Measurements from ENCODE around the gene RNF5.

Gene RNF5

DNA sequence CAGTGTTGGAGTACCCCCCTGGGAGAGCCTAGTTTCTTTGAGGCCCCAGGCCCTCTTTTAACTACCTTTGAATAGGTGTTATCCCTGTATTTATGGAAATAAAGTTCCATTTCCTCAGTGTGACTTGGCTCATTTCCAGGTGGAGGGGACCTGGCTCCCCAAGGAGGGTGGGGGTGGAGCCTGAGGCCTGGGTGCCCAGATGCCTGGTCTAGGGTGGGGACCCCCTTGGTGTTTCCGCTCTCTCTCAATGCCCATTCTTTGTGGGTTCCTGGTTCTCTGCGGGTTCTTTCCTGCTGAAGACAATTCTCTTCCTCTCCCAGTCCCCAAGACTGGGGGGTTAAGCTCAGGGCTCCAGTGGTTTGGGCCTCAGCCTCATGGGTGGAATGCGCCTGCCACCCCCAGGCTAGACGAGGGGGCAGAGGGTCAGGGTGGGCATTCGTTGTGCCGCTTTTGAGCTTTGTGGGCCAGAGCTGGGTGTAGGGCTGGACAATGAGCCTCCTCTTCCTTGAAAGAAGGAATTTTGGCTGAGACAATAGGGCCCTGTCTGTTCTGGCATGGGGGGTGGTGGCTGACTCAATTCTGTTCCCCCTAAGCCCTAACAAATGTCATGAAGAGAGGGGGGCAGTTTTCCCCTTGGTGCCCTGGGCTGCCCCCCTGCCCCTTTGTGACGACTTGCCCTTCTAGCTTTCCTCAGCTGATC lies 14.5 kb upstream of the RNF5 start:
- Histone ChIP-seq H2AFZ (ENCODE audit: low read depth) (no peak overlapping the region), H3K27me3 (ENCODE audit: insufficient read depth, low read depth) (no peaks in the 10 kb centered on the region), H3K79me2 (ENCODE audit: insufficient read depth, low read depth) (no peaks in the 10 kb centered on the region), H3K4me3 (IDR thresholded peaks at IDR 0.05; ENCODE audit: insufficient read depth, low read depth, low read length) (no peak overlapping the region), H4K20me1 (ENCODE audit: insufficient read depth) (no peaks in the 10 kb centered on the region), H3K27ac (no peak overlapping the region), H3K4me1 (ENCODE audit: low read depth, poor library complexity, severe bottlenecking) (no peaks in the 10 kb centered on the region), H3K9ac (no peak overlapping the region), H3K4me2 (no peak overlapping the region), H3K36me3 (ENCODE audit: insufficient read depth) (no peaks in the 10 kb centered on the region)
- TF ChIP-seq, protein P1, sequence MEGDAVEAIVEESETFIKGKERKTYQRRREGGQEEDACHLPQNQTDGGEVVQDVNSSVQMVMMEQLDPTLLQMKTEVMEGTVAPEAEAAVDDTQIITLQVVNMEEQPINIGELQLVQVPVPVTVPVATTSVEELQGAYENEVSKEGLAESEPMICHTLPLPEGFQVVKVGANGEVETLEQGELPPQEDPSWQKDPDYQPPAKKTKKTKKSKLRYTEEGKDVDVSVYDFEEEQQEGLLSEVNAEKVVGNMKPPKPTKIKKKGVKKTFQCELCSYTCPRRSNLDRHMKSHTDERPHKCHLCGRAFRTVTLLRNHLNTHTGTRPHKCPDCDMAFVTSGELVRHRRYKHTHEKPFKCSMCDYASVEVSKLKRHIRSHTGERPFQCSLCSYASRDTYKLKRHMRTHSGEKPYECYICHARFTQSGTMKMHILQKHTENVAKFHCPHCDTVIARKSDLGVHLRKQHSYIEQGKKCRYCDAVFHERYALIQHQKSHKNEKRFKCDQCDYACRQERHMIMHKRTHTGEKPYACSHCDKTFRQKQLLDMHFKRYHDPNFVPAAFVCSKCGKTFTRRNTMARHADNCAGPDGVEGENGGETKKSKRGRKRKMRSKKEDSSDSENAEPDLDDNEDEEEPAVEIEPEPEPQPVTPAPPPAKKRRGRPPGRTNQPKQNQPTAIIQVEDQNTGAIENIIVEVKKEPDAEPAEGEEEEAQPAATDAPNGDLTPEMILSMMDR (conservative IDR thresholded peaks at IDR 0.05; ENCODE audit: low read depth, low read length) = no peak

GRCh38 chr6:32164295-32164694 lies 13.9 kb upstream of the RNF5 start, which contains the start of gene EGFL8:
EGFL8 (plus strand) TSS chr6:32164595; CDS start chr6:32166166, 1,571 bp downstream.
- H2AFZ ChIP-seq (ENCODE audit: low read depth) = no peak within 1 kb of the TSS
- H3K27ac ChIP-seq = no peak within 1 kb of the TSS
- H3K9ac ChIP-seq = no peak within 1 kb of the TSS
- no peaks in the 10 kb centered on the region for H3K4me1 ChIP-seq (ENCODE audit: low read depth, poor library complexity, severe bottlenecking)
- no peak within 1 kb of the TSS for H3K4me3 ChIP-seq (IDR thresholded peaks at IDR 0.05; ENCODE audit: insufficient read depth, low read depth, low read length)
- TF ChIP-seq, protein P1 (conservative IDR thresholded peaks at IDR 0.05; ENCODE audit: low read depth, low read length) = no peak
- H3K79me2 ChIP-seq (ENCODE audit: insufficient read depth, low read depth) = no peaks in the 10 kb centered on the region
- H4K20me1 ChIP-seq (ENCODE audit: insufficient read depth) = no peaks in the 10 kb centered on the region
- H3K36me3 ChIP-seq (ENCODE audit: insufficient read depth) = no peaks in the 10 kb centered on the region
- H3K27me3 ChIP-seq (ENCODE audit: insufficient read depth, low read depth) = no peaks in the 10 kb centered on the region
- H3K4me2 ChIP-seq = no peak within 1 kb of the TSS

- H4K20me1 ChIP-seq (ENCODE audit: insufficient read depth) = no peaks in the 10 kb centered on the region
- H3K9ac ChIP-seq = no peak overlapping the region
- no peak overlapping the region for H3K27ac ChIP-seq
- H3K27me3 ChIP-seq (ENCODE audit: insufficient read depth, low read depth) = no peaks in the 10 kb centered on the region
- no peak overlapping the region for H2AFZ ChIP-seq (ENCODE audit: low read depth)
- no peaks in the 10 kb centered on the region for H3K79me2 ChIP-seq (ENCODE audit: insufficient read depth, low read depth)
- no peaks in the 10 kb centered on the region for H3K4me1 ChIP-seq (ENCODE audit: low read depth, poor library complexity, severe bottlenecking)
- H3K36me3 ChIP-seq (ENCODE audit: insufficient read depth) = no peaks in the 10 kb centered on the region
- no peak overlapping the region for H3K4me2 ChIP-seq
- no peak overlapping the region for H3K4me3 ChIP-seq (IDR thresholded peaks at IDR 0.05; ENCODE audit: insufficient read depth, low read depth, low read length)
- TF ChIP-seq, protein P1 (conservative IDR thresholded peaks at IDR 0.05; ENCODE audit: low read depth, low read length) = no peak
Measured at GRCh38 chr6:32166411-32167061, 11.7 kb upstream of the RNF5 start.

GRCh38 chr6:32167154-32167760 lies 10.9 kb upstream of the RNF5 start:
- H3K27me3 ChIP-seq (ENCODE audit: insufficient read depth, low read depth) = no peaks in the 10 kb centered on the region
- H2AFZ ChIP-seq (ENCODE audit: low read depth) = no peak overlapping the region
- TF ChIP-seq, protein P1 (conservative IDR thresholded peaks at IDR 0.05; ENCODE audit: low read depth, low read length) = no peak
- no peak overlapping the region for H3K4me3 ChIP-seq (IDR thresholded peaks at IDR 0.05; ENCODE audit: insufficient read depth, low read depth, low read length)
- H3K27ac ChIP-seq = no peak overlapping the region
- H3K36me3 ChIP-seq (ENCODE audit: insufficient read depth) = no peaks in the 10 kb centered on the region
- H3K9ac ChIP-seq = no peak overlapping the region
- no peaks in the 10 kb centered on the region for H3K79me2 ChIP-seq (ENCODE audit: insufficient read depth, low read depth)
- no peaks in the 10 kb centered on the region for H3K4me1 ChIP-seq (ENCODE audit: low read depth, poor library complexity, severe bottlenecking)
- no peak overlapping the region for H3K4me2 ChIP-seq
- H4K20me1 ChIP-seq (ENCODE audit: insufficient read depth) = no peaks in the 10 kb centered on the region
